ENCODE measurements around the gene RAD51.

GRCh38 chr15:40706121-40706520 lies 11.1 kb downstream of the RAD51 start:
- no peak for TF ChIP-seq CTCF (IDR thresholded peaks at IDR 0.05)
- TF ChIP-seq POLR2A (IDR thresholded peaks at IDR 0.05), result no peak
